ENCODE data around the gene RNF123. TPM values are rescaled to one million over a fixed set of nuclear protein-coding genes. Genes with fewer than 3 reads are reported as not detected.

Gene RNF123
- total RNA-seq, 1 donor from 2014 or later: 20.4 TPM

GRCh38 chr3:49717959-49718857 is 28.9 kb downstream of the RNF123 start:
- no peak for DNase-seq (ENCODE audit: low read depth, low spot score)

- DNase-seq (ENCODE audit: low read depth, low spot score): no peak
These were observed 29.5 kb downstream of the RNF123 start for GRCh38 chr3:49718858-49719213.

GRCh38 chr3:49719214-49719884 is 30.0 kb downstream of the RNF123 start, which contains the start of gene AMIGO3:
TSS of gene AMIGO3 (minus strand) at chr3:49719684. CDS start at chr3:49719465, 219 bp downstream.
- DNase-seq (ENCODE audit: low read depth, low spot score): peak; percentile 72

- no peak for DNase-seq (ENCODE audit: low read depth, low spot score)
These were observed 31.7 kb downstream of the RNF123 start for GRCh38 chr3:49720855-49721595.

- DNase-seq (ENCODE audit: low read depth, low spot score): no peak
These were observed 32.2 kb downstream of the RNF123 start for GRCh38 chr3:49721596-49721895.

DNA sequence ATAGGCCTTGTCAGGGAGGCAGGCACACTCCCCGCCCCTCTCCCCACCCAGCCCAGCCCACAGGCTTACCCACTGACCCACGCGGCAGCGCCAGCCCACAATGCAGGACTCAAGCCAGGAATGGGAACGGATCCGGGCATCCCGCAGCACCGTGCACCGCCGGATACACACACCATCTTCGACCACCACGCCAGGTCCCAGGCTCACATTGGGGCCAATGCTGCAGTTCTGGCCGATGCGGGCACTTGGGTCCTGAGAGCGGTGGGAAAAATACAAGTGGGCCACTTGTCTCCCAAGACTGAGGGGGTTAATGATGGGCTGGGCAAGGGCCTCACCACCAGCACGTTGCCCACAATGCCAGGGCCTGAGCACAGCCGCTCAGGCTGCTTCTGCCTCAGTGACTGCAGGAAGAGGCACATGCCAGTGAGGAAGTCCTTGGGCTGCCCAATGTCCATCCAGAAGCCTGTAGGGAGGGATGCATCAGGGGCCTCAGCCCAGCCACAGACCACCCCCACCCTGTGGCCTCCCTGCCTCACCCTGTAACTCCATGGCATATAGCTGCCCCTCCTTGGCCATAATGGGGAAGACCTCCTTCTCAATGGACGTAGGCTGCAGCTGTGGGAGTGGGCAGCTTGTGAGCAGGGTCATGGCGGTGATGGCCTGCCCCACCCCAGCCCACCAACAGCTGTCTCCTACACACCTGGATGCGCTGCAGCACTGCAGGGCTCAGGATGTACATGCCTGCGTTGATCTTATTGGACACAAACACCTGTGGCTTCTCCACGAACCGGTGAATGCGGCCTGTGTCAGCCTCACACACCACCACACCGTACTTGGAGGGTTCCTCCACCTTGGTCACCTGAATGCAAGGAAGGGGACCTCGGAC is 32.8 kb downstream of the RNF123 start:
- no peak for DNase-seq (ENCODE audit: low read depth, low spot score)

DNA sequence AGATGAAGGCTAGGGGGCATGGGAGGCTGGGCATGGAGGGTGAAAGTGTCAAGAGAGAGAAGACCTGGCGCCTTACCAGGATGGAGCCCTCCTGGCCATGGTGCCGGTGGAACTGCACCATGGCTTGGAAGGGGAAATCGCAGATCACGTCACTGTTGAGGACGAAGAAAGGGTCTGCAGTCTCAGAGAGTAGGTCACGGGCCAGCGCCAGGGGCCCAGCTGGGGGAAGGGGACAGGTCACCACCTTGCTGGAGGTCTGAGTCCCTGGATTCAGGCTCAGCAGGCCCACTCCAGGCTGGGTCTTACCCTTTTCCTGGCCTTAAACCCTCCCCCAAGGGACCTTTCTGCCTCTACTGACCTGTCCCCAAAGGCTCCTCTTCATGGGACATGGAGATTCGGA is 33.5 kb downstream of the RNF123 start:
- DNase-seq (ENCODE audit: low read depth, low spot score): no peak

DNA sequence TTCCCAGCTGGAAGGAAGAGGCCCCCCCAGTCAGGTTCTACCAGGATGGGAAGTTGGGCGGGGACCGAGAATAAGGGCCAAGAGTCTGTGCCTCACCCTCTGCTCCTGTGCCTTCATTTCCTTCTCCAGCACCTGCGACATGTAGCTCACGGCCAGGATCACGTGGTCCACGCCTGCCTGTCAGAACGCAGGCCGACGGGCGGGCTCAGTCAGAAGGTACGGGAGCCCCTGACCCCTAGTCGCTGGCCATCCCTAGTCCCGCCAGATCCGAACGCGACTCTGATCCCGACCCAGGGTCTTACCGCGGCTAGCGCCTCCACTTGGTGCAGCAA is 33.9 kb downstream of the RNF123 start:
- DNase-seq (ENCODE audit: low read depth, low spot score): no peak

- DNase-seq (ENCODE audit: low read depth, low spot score): peak; percentile 89
These were observed 34.5 kb downstream of the RNF123 start, which contains the start of gene GMPPB for GRCh38 chr3:49723628-49724551. TSS of gene GMPPB (minus strand) at chr3:49723951. CDS start at chr3:49723726, 225 bp downstream.

DNA sequence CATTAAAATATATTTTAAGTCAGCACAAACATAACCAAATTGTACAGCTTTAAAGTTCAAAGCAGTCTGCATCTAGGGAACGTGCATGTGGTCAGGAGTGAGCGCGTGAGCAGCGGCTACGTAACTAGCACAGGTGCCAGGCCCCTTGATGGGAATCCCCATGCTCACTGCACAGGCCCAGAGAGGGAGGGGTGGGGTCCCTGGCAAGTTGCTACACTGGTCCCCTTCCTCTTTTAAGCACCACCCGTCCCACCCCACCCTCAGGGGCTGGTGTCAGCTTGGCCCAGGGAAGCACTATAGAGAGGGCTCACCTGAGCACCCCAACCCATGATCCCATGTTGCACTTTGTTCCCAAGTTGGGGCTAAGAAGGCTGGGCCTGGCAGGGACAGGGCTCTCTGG is 35.2 kb downstream of the RNF123 start:
- DNase-seq (ENCODE audit: low read depth, low spot score): no peak

DNA sequence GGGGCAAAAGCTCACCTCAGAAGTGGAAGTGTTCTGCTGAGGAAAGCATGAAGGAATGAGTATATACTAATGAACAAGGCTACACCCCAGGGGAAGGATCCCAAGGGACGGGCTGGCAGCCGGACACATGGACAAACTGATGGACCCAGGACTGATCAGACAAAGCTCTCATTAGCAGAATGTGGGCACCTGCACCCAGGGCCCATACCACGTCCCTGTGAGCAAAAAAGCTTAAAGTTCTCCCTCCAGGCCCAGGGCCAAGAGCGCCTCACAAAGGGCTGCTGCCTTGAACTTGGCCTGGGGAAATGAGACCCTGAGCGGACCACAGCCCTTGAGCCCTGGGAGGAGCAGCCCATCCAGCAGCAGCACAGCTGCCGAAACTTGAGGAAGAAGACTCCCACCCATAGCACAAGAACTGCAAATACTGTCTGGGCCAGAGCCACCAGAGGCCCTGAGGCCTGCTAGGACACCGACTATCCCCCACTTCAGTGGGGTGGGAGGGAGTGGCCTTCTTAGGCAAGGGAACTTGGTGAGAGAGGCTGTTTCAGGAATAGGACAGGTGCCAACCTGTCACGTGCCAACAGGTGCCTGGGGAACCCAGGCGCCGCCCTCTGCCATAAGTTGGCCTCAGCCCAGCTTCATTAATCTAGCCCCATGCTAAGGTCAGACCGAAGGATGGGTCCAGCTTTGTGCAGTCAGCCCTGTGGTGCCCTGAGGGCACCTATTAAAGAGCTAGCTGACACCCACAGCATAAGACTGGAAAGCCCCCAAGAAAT is 36.7 kb downstream of the RNF123 start:
- no peak for DNase-seq (ENCODE audit: low read depth, low spot score)

DNA sequence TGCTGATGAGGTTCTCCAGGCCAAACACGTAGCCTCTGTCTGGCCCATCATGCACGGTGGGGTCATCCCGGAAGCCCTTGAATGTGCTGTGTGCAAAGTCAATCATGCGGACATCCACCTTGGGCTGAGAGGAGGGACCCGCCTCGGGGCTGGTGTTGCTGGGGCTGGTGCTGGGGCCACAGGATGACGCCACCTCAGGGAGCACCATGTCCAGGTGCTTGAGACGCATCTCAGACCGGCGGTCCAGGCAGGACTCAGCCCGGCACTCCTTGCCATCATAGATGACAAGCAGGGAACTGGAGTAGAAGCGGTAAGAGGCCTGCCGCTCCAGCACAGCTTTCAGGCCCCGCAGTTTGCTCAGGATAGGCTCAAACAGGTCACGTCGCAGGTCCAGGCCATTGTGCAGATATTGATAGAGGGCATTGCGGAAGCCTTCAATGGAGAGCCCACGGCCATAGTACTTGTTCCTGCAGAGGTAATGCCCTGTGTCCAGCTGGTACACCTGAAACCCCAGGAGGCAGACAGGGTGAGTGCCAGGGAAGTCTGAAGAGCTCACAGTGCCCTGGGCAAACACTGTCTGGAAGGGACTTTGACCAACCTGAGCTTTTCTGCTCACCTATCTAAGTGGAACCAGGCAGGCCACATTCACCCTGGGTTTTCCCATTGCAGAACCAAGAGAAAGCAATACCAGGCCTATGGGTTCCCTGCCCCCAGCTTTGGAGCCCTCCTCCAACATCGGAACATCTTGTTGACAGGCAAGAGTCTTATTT is 38.0 kb downstream of the RNF123 start:
- no peak for DNase-seq (ENCODE audit: low read depth, low spot score)

DNA sequence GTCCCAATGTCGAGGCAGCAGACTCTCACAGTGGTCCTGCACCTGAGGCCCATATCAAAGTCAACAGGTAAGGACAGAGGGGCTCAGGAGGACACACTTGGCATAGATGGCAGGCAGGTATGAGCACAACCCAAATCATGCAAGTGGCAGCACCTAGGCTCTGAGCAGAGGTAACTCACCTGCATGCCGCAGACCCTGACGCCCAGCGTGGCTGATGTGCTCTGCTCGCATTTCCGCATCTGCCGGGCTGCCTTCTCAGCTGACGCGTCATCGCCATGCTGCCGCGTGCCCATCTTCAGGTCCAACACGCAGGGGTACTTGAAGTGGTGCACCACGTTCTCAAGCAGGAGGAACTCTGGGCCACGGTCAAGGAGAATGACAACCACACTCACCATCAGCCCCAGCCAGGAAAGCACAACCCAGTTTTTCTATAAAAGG is 38.6 kb downstream of the RNF123 start:
- DNase-seq (ENCODE audit: low read depth, low spot score): no peak

- no peak for DNase-seq (ENCODE audit: low read depth, low spot score)
These were observed 40.7 kb downstream of the RNF123 start for GRCh38 chr3:49729966-49730609.

DNA sequence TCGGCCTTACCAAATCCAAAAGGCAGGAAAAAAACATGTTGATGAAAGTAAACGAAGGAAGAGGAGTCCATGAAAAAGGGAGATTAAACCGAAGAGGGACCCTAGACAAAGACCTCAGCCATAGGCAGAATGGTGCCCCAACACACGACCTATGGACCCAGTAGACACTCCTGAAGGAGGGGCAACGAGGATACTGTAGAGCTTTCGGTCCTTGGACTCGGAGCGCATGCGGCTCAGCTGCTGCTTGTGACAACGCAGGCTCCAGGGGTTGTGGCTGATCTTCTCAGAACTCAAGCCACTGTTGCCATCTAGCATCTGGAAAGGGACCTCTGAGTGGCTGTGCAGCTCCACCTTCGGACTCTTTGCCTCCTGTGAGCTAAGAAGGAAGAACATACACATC is 43.2 kb downstream of the RNF123 start:
- no peak for DNase-seq (ENCODE audit: low read depth, low spot score)

DNA sequence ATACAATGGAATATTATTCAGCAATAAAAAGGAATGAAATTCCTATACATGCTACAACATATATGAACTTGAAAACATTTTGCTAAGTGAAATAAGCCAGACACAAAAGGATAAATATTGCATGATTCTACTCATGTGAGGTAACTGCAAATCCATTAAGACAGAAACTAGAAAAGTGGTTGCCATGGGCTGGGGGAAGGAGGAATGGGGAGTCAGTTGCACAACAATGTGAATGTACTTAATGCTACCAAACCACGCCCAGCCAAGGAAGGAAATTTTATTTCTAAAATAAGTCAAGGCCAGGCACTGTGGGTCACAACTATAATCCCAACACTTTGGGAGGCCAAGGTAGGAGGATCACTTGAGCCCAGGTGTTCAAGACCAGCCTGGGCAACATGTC is 44.2 kb downstream of the RNF123 start:
- DNase-seq (ENCODE audit: low read depth, low spot score): no peak

DNA sequence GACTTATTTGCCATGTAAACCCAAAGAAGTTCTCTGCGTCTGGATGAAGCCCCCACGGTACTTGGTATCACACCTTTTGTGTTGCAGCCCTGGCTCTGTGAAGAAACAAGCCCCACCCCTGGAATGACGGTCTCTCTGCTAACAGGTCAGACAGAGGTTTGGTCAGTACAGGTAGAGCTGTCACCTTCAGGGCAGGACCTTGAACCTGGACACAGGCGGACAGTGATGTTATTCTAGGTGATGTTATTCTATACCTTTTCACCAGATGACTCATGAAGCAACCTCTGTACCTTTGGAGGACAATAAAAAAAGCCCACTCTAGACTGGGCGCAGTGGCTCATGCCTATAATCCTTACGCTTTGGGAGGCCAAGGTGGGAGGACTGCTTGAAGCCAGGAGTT is 45.4 kb downstream of the RNF123 start:
- DNase-seq (ENCODE audit: low read depth, low spot score): no peak

DNA sequence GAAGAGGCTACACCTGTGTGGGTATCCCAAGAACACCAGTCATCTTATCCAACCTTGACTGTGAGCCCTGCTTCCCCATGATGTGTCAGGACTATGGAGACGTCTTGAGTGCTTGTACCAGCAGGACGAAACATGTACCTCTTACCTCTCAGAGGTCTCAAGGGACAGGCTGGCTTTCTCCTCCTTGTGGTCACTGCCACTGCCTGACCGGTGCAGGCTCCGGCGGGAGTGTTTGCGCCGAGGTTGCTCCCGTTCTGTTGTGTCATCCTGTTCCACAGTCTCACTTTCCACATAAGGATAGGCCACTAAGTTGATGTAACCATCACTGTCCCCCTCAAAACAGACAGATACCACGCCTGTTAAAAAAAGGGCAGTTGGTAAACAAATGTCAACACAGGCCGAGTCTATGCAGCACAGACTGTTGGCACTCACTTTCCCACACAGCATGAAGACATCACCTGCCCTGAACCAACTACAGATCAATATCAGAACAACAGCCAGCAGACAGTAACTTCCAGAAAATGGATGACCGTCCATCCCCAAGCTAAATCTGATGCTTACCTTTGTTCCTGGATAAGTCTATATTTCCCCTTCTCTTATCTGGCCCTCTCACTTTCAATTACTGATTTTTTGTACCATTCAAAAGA is 48.8 kb downstream of the RNF123 start:
- DNase-seq (ENCODE audit: low read depth, low spot score): no peak
